SK-N-SH treated with all-trans-retinoic acid at 6 μM for 48 hours (cell line): ENCODE results near the gene EGFL6.
"Not testable (repeated sequence)": the region's sequence is repeated elsewhere in the genome, so short reads cannot be mapped to it uniquely, and the experiment has no call there.

ENCODE experiments used
- ATAC-seq: fragments of 200-7000 bp; cut with Tn5 transposase; 3 replicates; pipeline ENCODE4 v1.9.1; 2020; ENCODE audit warnings: mild to moderate bottlenecking, moderate library complexity
- ARNTL ChIP-seq: fragments of 450-650 bp; formaldehyde crosslinking; IDR thresholded peaks from 2 replicates; pipeline ENCODE4 v1.5.0; 2020; ENCODE audit warnings: low read depth, mild to moderate bottlenecking, moderate library complexity, borderline replicate concordance
- BACH2 ChIP-seq: fragments of 250-450 bp; sonication (Bioruptor Pico); IDR thresholded peaks from 2 replicates; pipeline ENCODE4 v1.9.0; 2021; ENCODE audit warnings: mild to moderate bottlenecking, borderline replicate concordance
- CREB5 ChIP-seq: fragments of 250-450 bp; sonication (Bioruptor Pico); IDR thresholded peaks from 2 replicates; pipeline ENCODE4 v1.5.1; 2020; ENCODE audit warnings: low read depth, mild to moderate bottlenecking, moderate library complexity
- CSDC2 ChIP-seq: fragments of 250-450 bp; sonication (Bioruptor Pico); IDR thresholded peaks from 2 replicates; pipeline ENCODE4 v1.5.0; 2020; ENCODE audit warnings: mild to moderate bottlenecking, moderate library complexity
- CSRNP3 ChIP-seq: fragments of 250-450 bp; sonication (Bioruptor Pico); IDR thresholded peaks from 2 replicates; pipeline ENCODE4 v1.5.1; 2021; ENCODE audit warnings: mild to moderate bottlenecking, moderate library complexity
- ESRRG ChIP-seq: fragments of 250-450 bp; sonication (Bioruptor Pico); IDR thresholded peaks from 2 replicates; pipeline ENCODE4 v1.6.1; 2021; ENCODE audit warnings: mild to moderate bottlenecking
- GLIS3 ChIP-seq: fragments of 250-450 bp; sonication (Bioruptor Pico); IDR thresholded peaks from 2 replicates; pipeline ENCODE4 v1.5.0; 2020; ENCODE audit warnings: mild to moderate bottlenecking, moderate library complexity
- ISL1 ChIP-seq: fragments of 250-450 bp; sonication (Bioruptor Pico); IDR thresholded peaks from 2 replicates; pipeline ENCODE4 v2.1.2; 2022; ENCODE audit warnings: mild to moderate bottlenecking, moderate library complexity
- OSR1 ChIP-seq: fragments of 250-450 bp; sonication (Bioruptor Pico); IDR thresholded peaks from 2 replicates; pipeline ENCODE4 v1.8.0; 2022; ENCODE audit warnings: moderate library complexity, mild to moderate bottlenecking, inconsistent platforms
- PATZ1 ChIP-seq: fragments of 250-450 bp; sonication (Bioruptor Pico); IDR thresholded peaks from 2 replicates; pipeline ENCODE4 v1.8.0; 2020; ENCODE audit warnings: mild to moderate bottlenecking, moderate library complexity, borderline replicate concordance
- POU6F1 ChIP-seq: fragments of 250-450 bp; sonication (Bioruptor Pico); IDR thresholded peaks from 2 replicates; pipeline ENCODE4 v1.8.0; 2021; ENCODE audit warnings: low read depth, mild to moderate bottlenecking, moderate library complexity, borderline replicate concordance
- PPARA ChIP-seq: fragments of 250-450 bp; sonication (Bioruptor Pico); IDR thresholded peaks from 2 replicates; pipeline ENCODE4 v1.5.0; 2020; ENCODE audit warnings: mild to moderate bottlenecking, borderline replicate concordance
- RARB ChIP-seq: fragments of 250-450 bp; sonication (Bioruptor Pico); IDR thresholded peaks from 2 replicates; pipeline ENCODE4 v1.8.0; 2021; ENCODE audit warnings: mild to moderate bottlenecking, moderate library complexity
- SNAI2 ChIP-seq: fragments of 250-450 bp; sonication (Bioruptor Pico); IDR thresholded peaks from 2 replicates; pipeline ENCODE4 v1.5.0; 2020; ENCODE audit warnings: mild to moderate bottlenecking, moderate library complexity
- TCF4 ChIP-seq: fragments of 250-450 bp; sonication (Bioruptor Pico); IDR thresholded peaks from 2 replicates; pipeline ENCODE4 v1.8.0; 2021; ENCODE audit warnings: mild to moderate bottlenecking, moderate library complexity, borderline replicate concordance
- TOX ChIP-seq: fragments of 250-450 bp; sonication (Bioruptor Pico); IDR thresholded peaks from 2 replicates; pipeline ENCODE4 v1.8.0; 2021; ENCODE audit warnings: mild to moderate bottlenecking, moderate library complexity, borderline replicate concordance
- ZC3H10 ChIP-seq: fragments of 250-450 bp; sonication (Bioruptor Pico); IDR thresholded peaks from 2 replicates; pipeline ENCODE4 v1.5.1; 2021; ENCODE audit warnings: mild to moderate bottlenecking, moderate library complexity
- ZFP3 ChIP-seq: fragments of 250-450 bp; sonication (Bioruptor Pico); IDR thresholded peaks from 2 replicates; pipeline ENCODE4 v1.5.0; 2020; ENCODE audit warnings: mild to moderate bottlenecking, moderate library complexity
- ZFP30 ChIP-seq: fragments of 450-650 bp; formaldehyde crosslinking; IDR thresholded peaks from 2 replicates; pipeline ENCODE4 v1.5.0; 2022; ENCODE audit warnings: mild to moderate bottlenecking, moderate library complexity
- ZNF565 ChIP-seq: fragments of 450-650 bp; formaldehyde crosslinking; conservative IDR thresholded peaks from 2 replicates; pipeline ENCODE4 v1.5.0; 2020; ENCODE audit warnings: low read depth, mild to moderate bottlenecking, moderate library complexity
- ZNF70 ChIP-seq: fragments of 450-650 bp; formaldehyde crosslinking; IDR thresholded peaks from 2 replicates; pipeline ENCODE4 v1.5.0; 2020; ENCODE audit warnings: mild to moderate bottlenecking, moderate library complexity
- ZNF8 ChIP-seq: fragments of 450-650 bp; formaldehyde crosslinking; IDR thresholded peaks from 2 replicates; pipeline ENCODE4 v1.5.0; 2020; ENCODE audit warnings: mild to moderate bottlenecking, moderate library complexity

EGFL6 gene

GRCh38 chrX:13646154-13646549 lies 76.8 kb downstream of the EGFL6 start:
- TF ChIP-seq PPARA (CRISPR knock-in tag) = no peak
- TF ChIP-seq BACH2 = no peak
- TF ChIP-seq ESRRG = no peak
- no peak for TF ChIP-seq RARB (CRISPR knock-in tag)
- no peak for TF ChIP-seq GLIS3 (CRISPR knock-in tag)
- no peak for TF ChIP-seq SNAI2 (CRISPR knock-in tag)
- TF ChIP-seq ZNF565 (CRISPR knock-in tag) = no peak
- TF ChIP-seq CSRNP3 (CRISPR knock-in tag) = no peak
- no peak for TF ChIP-seq CSDC2 (CRISPR knock-in tag)
- no peak for TF ChIP-seq ARNTL (CRISPR knock-in tag)
- TF ChIP-seq PATZ1 (CRISPR knock-in tag) = no peak
- TF ChIP-seq ZFP3 (CRISPR knock-in tag) = no peak
- TF ChIP-seq ZFP30 = no peak
- no peak for TF ChIP-seq ZC3H10
- no peak for TF ChIP-seq ZNF70 (CRISPR knock-in tag)
- no peak for TF ChIP-seq OSR1 (CRISPR knock-in tag)
- no peak for TF ChIP-seq TCF4
- TF ChIP-seq ISL1 (CRISPR knock-in tag) = no peak
- no peak for TF ChIP-seq ZNF8 (CRISPR knock-in tag)
- no peak for TF ChIP-seq POU6F1 (CRISPR knock-in tag)
- peak; percentile 96 for ATAC-seq

GRCh38 chrX:13647709-13648212 lies 78.4 kb downstream of the EGFL6 start:
- TF ChIP-seq ZFP30 (no peak), ARNTL (CRISPR knock-in tag) (no peak), ZNF70 (CRISPR knock-in tag) (peak; percentile 61; the same call in 1 of the 2 replicates), ISL1 (CRISPR knock-in tag) (no peak)
- no peak for ATAC-seq

GRCh38 chrX:13648336-13648735 lies 78.9 kb downstream of the EGFL6 start:
- not testable (repeated sequence) for ATAC-seq

GRCh38 chrX:13649838-13650237 lies 80.4 kb downstream of the EGFL6 start:
- no peak for TF ChIP-seq ESRRG
- TF ChIP-seq SNAI2 (CRISPR knock-in tag) = no peak
- TF ChIP-seq CREB5 (CRISPR knock-in tag) = no peak
- TF ChIP-seq GLIS3 (CRISPR knock-in tag) = no peak
- TF ChIP-seq ZFP30 = no peak
- TF ChIP-seq ZNF8 (CRISPR knock-in tag) = no peak
- TF ChIP-seq ARNTL (CRISPR knock-in tag) = no peak
- TF ChIP-seq PATZ1 (CRISPR knock-in tag) = no peak
- TF ChIP-seq TOX = no peak
- no peak for TF ChIP-seq PPARA (CRISPR knock-in tag)
- no peak for TF ChIP-seq ZNF70 (CRISPR knock-in tag)
- TF ChIP-seq CSDC2 (CRISPR knock-in tag) = no peak
- TF ChIP-seq ISL1 (CRISPR knock-in tag) = no peak
- TF ChIP-seq BACH2 = no peak
- no peak for TF ChIP-seq ZNF565 (CRISPR knock-in tag)
- TF ChIP-seq CSRNP3 (CRISPR knock-in tag) = no peak
- no peak for TF ChIP-seq TCF4
- TF ChIP-seq POU6F1 (CRISPR knock-in tag) = no peak
- no peak for ATAC-seq
